IPS DF 6.9 (cell line): ENCODE data around the gene PLPP3.

Experiments used
- DNase-seq: peaks from one replicate; pipeline ENCODE4 v3.0.0-alpha.2; 2013; ENCODE audit warnings: low read depth, low spot score
- H3K27ac ChIP-seq: one replicate; pipeline ENCODE4 v1.5.1; 2013; ENCODE audit warnings: low read length, control low read depth
- H3K27me3 ChIP-seq: 2 replicates; pipeline ENCODE4 v1.6.1; 2013; ENCODE audit warnings: mild to moderate bottlenecking, low read length; ENCODE audit not compliant: control insufficient read depth, insufficient read depth
- H3K36me3 ChIP-seq: 2 replicates; pipeline ENCODE4 v1.6.1; 2013; ENCODE audit warnings: low read length; ENCODE audit not compliant: control insufficient read depth, insufficient read depth
- H3K4me1 ChIP-seq: 2 replicates; pipeline ENCODE4 v1.6.1; 2013; ENCODE audit warnings: low read length; ENCODE audit not compliant: control insufficient read depth, insufficient read depth
- H3K4me3 ChIP-seq: 2 replicates; pipeline ENCODE4 v1.5.1; 2013; ENCODE audit warnings: mild to moderate bottlenecking, low read length
- H3K9me3 ChIP-seq: 2 replicates; pipeline ENCODE4 v1.6.1; 2013; ENCODE audit warnings: low read length, inconsistent platforms; ENCODE audit not compliant: control insufficient read depth, insufficient read depth
- WGBS: extraction: QIAGEN DNeasy Blood & Tissue Kit; methylation state at CpG from one replicate; pipeline ENCODE4 v1.1.7; 2013; ENCODE audit warnings: mixed read lengths, missing lambda C conversion rate; ENCODE audit not compliant: insufficient read length, insufficient coverage; 5-methylcytosine and 5-hydroxymethylcytosine counted together

PLPP3 gene

GRCh38 chr1:56575865-56576264 is 3.5 kb downstream of the PLPP3 start:
- no peaks in the 10 kb centered on the region for H3K27me3 ChIP-seq
- DNase-seq: no peak
- no CpG with 5 or more reads among the region's 3 CpGs for WGBS
- no peak overlapping the region for H3K27ac ChIP-seq
- H3K9me3 ChIP-seq: no peaks in the 10 kb centered on the region
- no peak overlapping the region for H3K4me3 ChIP-seq
- H3K4me1 ChIP-seq: peaks cover 4% of the 10 kb centered on the region; the same call in 1 of the 2 replicates
- no peaks in the 10 kb centered on the region for H3K36me3 ChIP-seq

DNA sequence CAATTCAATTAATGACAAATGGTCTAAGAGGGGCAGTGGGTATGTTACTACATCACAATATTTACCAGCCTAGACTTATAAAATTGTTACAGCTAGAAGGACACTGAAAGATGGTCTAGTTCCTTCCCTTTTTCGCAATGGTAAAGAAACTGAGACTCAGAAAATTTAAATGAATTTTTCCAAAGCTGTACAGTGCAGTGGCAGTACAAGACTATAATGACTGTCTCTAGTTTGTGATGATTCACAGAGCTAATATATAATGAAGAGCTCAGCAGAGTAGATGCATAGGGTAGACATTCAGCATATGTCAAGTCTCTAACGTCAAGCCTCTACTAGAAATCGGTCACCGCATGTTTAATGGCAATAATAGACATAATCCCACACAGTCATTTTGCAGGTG is 4.6 kb downstream of the PLPP3 start:
- Histone ChIP-seq H3K27ac (no peak overlapping the region), H3K9me3 (no peaks in the 10 kb centered on the region), H3K4me1 (peaks cover 4% of the 10 kb centered on the region; the same call in 1 of the 2 replicates), H3K27me3 (no peaks in the 10 kb centered on the region), H3K4me3 (no peak overlapping the region), H3K36me3 (no peaks in the 10 kb centered on the region)
- no CpG with 5 or more reads among the region's 4 CpGs for WGBS
- DNase-seq: no peak

- Histone ChIP-seq H3K27me3 (no peaks in the 10 kb centered on the region), H3K27ac (no peak overlapping the region), H3K36me3 (no peaks in the 10 kb centered on the region), H3K4me3 (no peak overlapping the region), H3K4me1 (peaks cover 4% of the 10 kb centered on the region; the same call in 1 of the 2 replicates), H3K9me3 (no peaks in the 10 kb centered on the region)
- no peak for DNase-seq
- no CpG with 5 or more reads among the region's 4 CpGs for WGBS
These were observed 6.1 kb downstream of the PLPP3 start for GRCh38 chr1:56573311-56573710.

DNA sequence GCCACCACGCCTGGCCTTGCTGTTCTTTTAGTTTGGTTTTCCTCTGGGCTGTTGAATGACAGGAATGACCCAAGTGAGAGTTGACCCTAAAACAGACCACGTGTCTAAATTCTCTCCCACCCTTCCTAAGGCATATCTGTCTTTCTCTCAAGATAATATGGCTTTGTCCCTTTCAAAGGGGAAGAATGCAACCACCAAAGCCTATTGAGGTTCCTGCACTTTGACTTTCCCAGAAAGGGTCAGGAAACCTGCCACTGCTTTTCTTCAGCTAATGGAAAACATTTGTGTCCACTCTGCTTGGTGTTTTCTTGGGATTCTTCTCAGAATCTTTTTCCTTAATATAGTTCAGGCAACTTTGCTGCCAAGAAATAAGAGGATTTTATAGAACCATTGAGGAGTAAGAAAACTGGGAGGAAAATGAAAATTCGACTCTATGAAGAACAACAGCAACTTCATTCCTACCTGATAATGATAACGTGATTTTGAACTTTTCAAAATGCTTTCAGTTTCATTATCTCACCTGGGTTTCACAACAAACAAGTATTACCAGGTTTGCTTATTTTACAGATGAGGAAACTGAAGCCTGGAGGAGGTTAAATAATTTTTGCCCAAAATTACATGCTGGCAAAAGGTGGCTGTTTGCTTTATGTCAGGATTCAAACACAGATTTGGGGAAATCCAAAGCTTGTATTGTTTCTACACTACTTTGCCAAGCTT is 6.9 kb downstream of the PLPP3 start:
- Histone ChIP-seq H3K4me3 (no peak overlapping the region), H3K9me3 (no peaks in the 10 kb centered on the region), H3K27ac (no peak overlapping the region), H3K4me1 (peaks cover 4% of the 10 kb centered on the region; the same call in 1 of the 2 replicates), H3K27me3 (no peaks in the 10 kb centered on the region), H3K36me3 (no peaks in the 10 kb centered on the region)
- no CpG with 5 or more reads among the region's 4 CpGs for WGBS
- DNase-seq: no peak

DNA sequence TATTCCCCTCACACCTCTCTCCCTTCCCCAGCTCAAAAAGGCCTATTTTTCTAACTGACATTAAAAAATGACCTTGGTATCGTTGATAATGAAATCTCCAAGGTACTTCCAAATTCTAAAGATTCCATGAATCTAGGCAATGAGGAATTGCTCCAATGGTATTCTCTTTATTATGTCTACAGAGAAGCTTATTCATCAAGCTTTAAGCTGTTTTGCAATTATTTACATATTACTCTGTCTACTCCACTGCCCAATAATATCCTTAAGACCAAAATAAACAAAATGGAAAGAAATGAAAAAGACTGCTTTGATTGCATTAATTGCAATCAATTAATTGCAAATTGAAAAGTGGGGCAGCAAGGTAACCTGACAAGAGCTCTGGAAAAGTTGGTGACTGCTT is 7.9 kb downstream of the PLPP3 start:
- Histone ChIP-seq H3K27me3 (no peaks in the 10 kb centered on the region), H3K4me1 (peaks cover 4% of the 10 kb centered on the region; the same call in 1 of the 2 replicates), H3K4me3 (no peak overlapping the region), H3K27ac (no peak overlapping the region), H3K36me3 (no peaks in the 10 kb centered on the region), H3K9me3 (no peaks in the 10 kb centered on the region)
- no peak for DNase-seq
- WGBS: no CpG with 5 or more reads among the region's 1 CpG

DNA sequence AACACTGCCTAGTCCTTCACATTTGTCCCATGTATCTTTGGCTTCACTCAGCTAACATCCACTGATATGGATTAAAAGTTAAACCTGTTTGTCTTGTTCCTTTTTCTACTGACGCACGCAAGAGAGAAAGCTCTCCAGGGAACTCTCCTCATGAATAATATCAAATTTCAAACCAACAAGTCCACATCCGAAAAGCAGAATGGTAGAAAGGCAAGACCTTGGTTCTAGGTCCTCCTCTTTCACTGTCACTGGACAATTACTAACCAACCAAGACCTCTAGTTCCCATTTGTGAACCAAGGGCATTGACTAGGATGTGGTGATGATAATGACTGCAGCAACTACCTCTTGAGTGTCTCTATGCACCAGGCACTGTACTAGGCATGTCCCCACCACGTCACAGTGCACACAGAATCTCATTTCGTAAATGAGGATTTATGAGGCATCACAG is 8.4 kb downstream of the PLPP3 start:
- DNase-seq: no peak
- H3K36me3 ChIP-seq: no peaks in the 10 kb centered on the region
- no peaks in the 10 kb centered on the region for H3K9me3 ChIP-seq
- no CpG with 5 or more reads among the region's 5 CpGs for WGBS
- H3K27ac ChIP-seq: no peak overlapping the region
- no peaks in the 10 kb centered on the region for H3K27me3 ChIP-seq
- peaks cover 4% of the 10 kb centered on the region; the same call in 1 of the 2 replicates for H3K4me1 ChIP-seq
- H3K4me3 ChIP-seq: no peak overlapping the region

- Histone ChIP-seq H3K27ac (no peak overlapping the region), H3K36me3 (no peaks in the 10 kb centered on the region), H3K9me3 (no peaks in the 10 kb centered on the region), H3K4me1 (peaks cover 7% of the 10 kb centered on the region; the same call in 1 of the 2 replicates), H3K27me3 (no peaks in the 10 kb centered on the region), H3K4me3 (no peak overlapping the region)
- no peak for DNase-seq
- WGBS: no CpG with 5 or more reads among the region's 1 CpG
These were observed 9.7 kb downstream of the PLPP3 start for GRCh38 chr1:56569661-56570060.

DNA sequence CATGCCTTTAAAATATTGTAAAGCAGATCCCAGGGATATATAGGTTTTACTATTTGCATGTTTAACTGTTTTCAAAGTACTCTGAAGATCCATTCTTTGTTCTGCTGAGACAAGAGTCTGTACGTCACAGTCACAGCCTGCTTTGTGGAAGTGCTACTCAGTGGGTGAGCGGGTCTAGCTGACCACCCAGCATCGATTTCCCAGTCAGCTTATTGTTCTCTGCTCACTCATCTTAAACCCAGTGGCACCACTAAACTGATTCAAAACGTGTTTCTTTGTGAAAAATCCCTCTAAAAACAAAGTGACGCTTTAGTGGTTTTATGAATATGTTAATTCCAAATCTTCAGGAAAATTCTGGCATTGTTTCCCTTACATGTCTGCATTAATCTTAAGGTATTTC is 12.4 kb downstream of the PLPP3 start:
- Histone ChIP-seq H3K36me3 (no peaks in the 10 kb centered on the region), H3K4me1 (peaks cover 14% of the 10 kb centered on the region; the same call in 1 of the 2 replicates), H3K9me3 (no peaks in the 10 kb centered on the region), H3K27me3 (no peaks in the 10 kb centered on the region), H3K4me3 (no peak overlapping the region), H3K27ac (no peak overlapping the region)
- WGBS: no CpG with 5 or more reads among the region's 5 CpGs
- DNase-seq: no peak

DNA sequence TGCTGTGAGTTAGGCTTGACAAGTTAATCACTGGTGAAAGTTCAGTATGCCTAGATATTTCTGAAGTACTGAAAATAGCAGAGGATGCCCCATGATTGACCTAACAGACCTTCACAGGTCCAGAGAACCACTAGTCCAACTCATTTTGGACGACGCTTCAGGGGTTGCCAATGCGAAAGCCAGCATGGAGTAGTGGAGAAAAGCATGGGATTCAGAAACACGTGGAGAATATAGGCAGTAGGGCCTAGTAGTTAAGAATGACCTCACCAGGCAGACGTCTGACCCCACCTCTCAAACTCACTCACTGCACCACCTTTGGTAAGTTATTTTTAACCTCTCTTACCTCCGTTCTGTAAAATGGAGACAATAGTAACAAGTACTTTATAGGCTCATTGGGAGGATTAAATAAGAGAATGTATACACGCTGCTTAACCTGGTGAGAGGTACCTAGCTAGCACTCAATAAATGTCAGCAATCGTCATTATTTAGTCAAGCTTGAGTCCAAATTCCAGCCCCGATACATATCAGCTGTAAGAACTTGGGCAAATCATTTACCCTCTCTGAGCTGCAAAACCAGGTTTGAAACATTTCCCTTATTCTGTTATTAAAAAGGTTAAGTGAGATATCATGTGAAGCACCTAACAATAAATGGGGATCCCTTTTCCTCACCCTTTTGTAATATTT is 13.2 kb downstream of the PLPP3 start:
- Histone ChIP-seq H3K36me3 (no peaks in the 10 kb centered on the region), H3K27me3 (no peaks in the 10 kb centered on the region), H3K4me3 (no peak overlapping the region), H3K4me1 (peaks cover 13% of the 10 kb centered on the region; the same call in 1 of the 2 replicates), H3K27ac (no peak overlapping the region), H3K9me3 (no peaks in the 10 kb centered on the region)
- no peak for DNase-seq
- WGBS: no CpG with 5 or more reads among the region's 9 CpGs

DNA sequence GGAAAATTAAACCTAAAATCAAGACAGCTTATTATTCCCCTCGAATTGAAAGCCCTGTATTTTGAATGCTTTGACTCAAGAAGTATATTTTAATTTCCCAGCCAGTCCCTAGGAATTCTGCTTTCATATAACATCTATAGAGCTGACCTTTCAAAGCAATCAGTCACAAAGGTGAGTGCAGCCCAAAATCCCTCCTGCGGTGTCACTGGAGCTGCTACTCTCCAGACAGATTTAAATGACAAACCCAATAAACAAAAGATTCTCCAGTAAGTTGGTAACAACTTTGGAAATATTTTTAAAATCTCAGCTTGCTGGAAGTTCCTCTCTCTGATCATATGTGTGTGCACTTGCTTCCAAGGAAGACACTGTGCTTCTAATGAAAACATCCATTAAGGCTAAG is 14.7 kb downstream of the PLPP3 start:
- WGBS: no CpG with 5 or more reads among the region's 2 CpGs
- peaks cover 10% of the 10 kb centered on the region; the same call in 1 of the 2 replicates for H3K4me1 ChIP-seq
- no peak for DNase-seq
- no peak overlapping the region for H3K4me3 ChIP-seq
- H3K27ac ChIP-seq: no peak overlapping the region
- H3K36me3 ChIP-seq: no peaks in the 10 kb centered on the region
- H3K9me3 ChIP-seq: no peaks in the 10 kb centered on the region
- H3K27me3 ChIP-seq: no peaks in the 10 kb centered on the region
